Heart right ventricle (tissue), 16 donors: ENCODE measurements around the gene PTPRD. TPM values are rescaled to one million over a fixed set of nuclear protein-coding genes. Genes with fewer than 3 reads are reported as not detected.
A peak's percentile ranks its signal among the peaks of the same experiment; 100 is the strongest.

Source experiments
- ATAC-seq, 8 donors: fragments of 200-7000 bp; cut with Tn5 transposase; one replicate each; pipeline ENCODE4 v1.9.1; 2020; ENCODE audit warnings: mild to moderate bottlenecking in 8 of 8, moderate library complexity in 8 of 8, moderate number of reproducible peaks in 1 of 8
- DNase-seq, 2 donors: peaks; one replicate each; pipeline ENCODE4 v3.0.0-alpha.2; 2020
- H3K27ac ChIP-seq, 10 donors: fragments of 200-600 bp; sonication (generic) in 2 of 10; one replicate each; pipeline versions ENCODE4 v1.5.0 to v1.8.0; 2020 to 2022; ENCODE audit warnings: mild to moderate bottlenecking in 3 of 10
- H3K27me3 ChIP-seq, 7 donors: fragments of 200-600 bp; one replicate each; pipeline ENCODE4 v1.8.0; 2021 to 2022; ENCODE audit warnings: mild to moderate bottlenecking in 2 of 7
- H3K36me3 ChIP-seq, 9 donors: fragments of 200-600 bp; sonication (generic) in 1 of 9; one replicate each; pipeline versions ENCODE4 v1.5.0 to v1.8.0; 2020 to 2022; ENCODE audit warnings: mild to moderate bottlenecking in 2 of 9
- H3K4me1 ChIP-seq, 9 donors: fragments of 200-600 bp; sonication (generic) in 1 of 9; one replicate each; pipeline versions ENCODE4 v1.5.0 to v1.8.0; 2020 to 2022; ENCODE audit warnings: mild to moderate bottlenecking in 4 of 9
- H3K4me3 ChIP-seq, 10 donors: fragments of 200-600 bp; sonication (generic) in 2 of 10; one replicate each; pipeline versions ENCODE4 v1.5.0 to v1.8.0; 2020 to 2022; ENCODE audit warnings: mild to moderate bottlenecking in 7 of 10, moderate library complexity in 2 of 10
- H3K9me3 ChIP-seq, 11 donors: fragments of 200-600 bp in 10 of 11; sonication (generic) in 2 of 11; one replicate each; pipeline versions ENCODE4 v1.5.0 to v1.8.0; 2013 to 2022; ENCODE audit warnings: mild to moderate bottlenecking in 2 of 11, control low read depth in 1 of 11, moderate library complexity in 1 of 11
- CTCF ChIP-seq, 9 donors: fragments of 200-600 bp; sonication (generic) in 2 of 9; IDR thresholded peaks; one replicate each; pipeline versions ENCODE4 v1.5.0 to v1.8.0; 2021 to 2022; ENCODE audit warnings: antibody characterized with exemption in 9 of 9, mild to moderate bottlenecking in 5 of 9, moderate library complexity in 1 of 9
- WGBS, 2 donors: extraction: QIAGEN DNeasy Blood & Tissue Kit; methylation state at CpG; one replicate each; pipeline ENCODE4 v1.1.7; 2013; ENCODE audit warnings: inconsistent platforms in 1 of 2; 5-methylcytosine and 5-hydroxymethylcytosine counted together
- intact Hi-C, 10 donors: fragments of 100-400 bp; cut with DNase I; formaldehyde crosslinking; loops; one replicate each; pipeline versions ENCODE4 v1.11.1 to v1.14.2; 2022
- polyA plus RNA-seq, 2 donors: library from polyadenylated mRNA; stranded (reverse); fragments of 200-250 nt; gene quantifications; one replicate each; pipeline ENCODE4 v1.2.3, GENCODE V29; 2013
- total RNA-seq, 10 donors: library from RNA; stranded (reverse); fragmentation: NEBNext Ultra II Directional in 3 of 10; extraction: Animal tissue kit (Norgen Biotek cat#: 25700) in 3 of 10; gene quantifications; one replicate each; pipeline versions ENCODE4 v1.2.1 to v1.2.4, GENCODE V29; 2021 to 2023
- donor health status: Arrhythmogenic right ventricular cardiomyopathy.
- donor health status: ischemic (EF 13 %, LVEDD 7.1; RV severe dilation, severe dysfunction).
- donor health status: healthy with polysubstance abuse.
- donor health status: DM: no; HTN: yes; CAD: no.
- donor health status: DM: no; HTN: no; CAD: no.
- donor health status: ischemic (EF 25% LVEDD 6.9; RV normal size, moderate dysfunction).
- donor health status: ischemic (EF 25% LVEDD 5.7; RV mildly dilated, moderate dysfunction).
- donor health status: healthy.
- donor health status: DM: yes; HTN: yes; CAD: no.
- donor health status: Ischemic cardiomyopathy.
- donor health status: ischemic (EF 35%, LVEDD 5.7; RV mildly dilated, moderate dysfunction).
- donor health status: nonischemic (EF 11% LVEDD 7.7; RV severe dilation, severe dysfunction).
- donor health status: DM: yes; HTN: yes; CAD: no.
- donor health status: PGD.
- donor health status: ischemic (EF 29% LVEDD 5.4; RV normal size, mild dysfunction).
- donor health status: nonischemic (EF 23%, LVEDD 6.1; RV moderate dilation, normal function).

The PTPRD gene
- total and polyA plus RNA-seq, 12 donors = 1.4 to 25.2 (median 13.0) TPM

GRCh38 chr9:8371686-8372085, 2241.1 kb downstream of the PTPRD start:
- no peak for DNase-seq
- H3K4me3 ChIP-seq = no peak overlapping the region
- no peaks in the 10 kb centered on the region for H3K9me3 ChIP-seq
- no peak for TF ChIP-seq CTCF (IDR thresholded peaks at IDR 0.05)
- intact Hi-C loops = no loop called here
- H3K4me1 ChIP-seq = no peaks in the 10 kb centered on the region
- no peaks in the 10 kb centered on the region for H3K27me3 ChIP-seq
- H3K36me3 ChIP-seq = no peaks in the 10 kb centered on the region
- H3K27ac ChIP-seq = no peak overlapping the region
- WGBS, 2 donors = 86 to 88% methylated on average over 2 of the region's 2 CpGs
- ATAC-seq = no peak

DNA sequence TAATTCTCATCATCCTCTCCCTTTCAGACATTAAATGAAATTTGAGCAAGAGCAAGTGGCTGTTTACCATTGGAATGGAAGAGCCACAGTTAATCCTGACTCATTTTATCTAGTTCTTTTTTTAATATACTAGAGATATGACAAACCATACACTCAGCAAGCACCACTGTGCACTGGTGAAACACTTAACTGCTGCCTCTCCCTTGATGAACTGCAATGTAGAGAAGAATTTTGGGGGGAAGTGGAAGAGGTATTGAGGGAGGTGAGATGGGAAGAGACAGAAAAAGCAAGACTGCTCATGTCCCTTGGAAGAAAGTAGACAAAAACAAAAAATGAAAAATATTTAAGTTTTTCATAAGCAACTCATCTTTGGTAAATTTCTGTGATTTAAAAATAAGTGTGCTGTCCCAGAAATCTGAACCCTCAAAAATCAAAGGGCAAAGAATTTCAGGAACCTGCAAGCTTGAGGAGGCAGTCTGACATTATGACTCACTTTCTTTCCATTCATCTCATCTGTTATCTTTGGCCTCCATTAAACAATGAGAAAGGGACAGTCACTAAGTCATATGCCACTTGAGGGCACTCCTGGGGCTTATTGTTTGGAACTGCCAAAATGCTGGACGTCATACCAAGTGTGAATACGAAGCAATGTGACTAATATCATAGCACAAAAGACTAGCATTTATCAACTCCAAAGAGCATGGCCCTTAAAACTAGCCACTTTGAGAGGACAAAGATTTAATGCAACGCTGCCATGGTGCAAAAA, 2246.5 kb downstream of the PTPRD start:
- ATAC-seq (peak in 6 of 8 donors; percentile 35 to 97 (median 80)), DNase-seq (no peak)
- WGBS, 2 donors = 39 to 44% methylated on average over 3 of the region's 3 CpGs
- TF ChIP-seq CTCF (IDR thresholded peaks at IDR 0.05) = peak in 2 of 9 donors; percentile 7 to 9
- H3K27ac ChIP-seq = peak overlapping the region in 1 of 10 donors; percentile 6
- H3K9me3 ChIP-seq = no peaks in the 10 kb centered on the region
- H3K27me3 ChIP-seq = no peaks in the 10 kb centered on the region
- intact Hi-C loops = no loop called here
- H3K36me3 ChIP-seq = no peaks in the 10 kb centered on the region
- H3K4me3 ChIP-seq = no peak overlapping the region
- H3K4me1 ChIP-seq = peaks cover 0 to 14% (median 0%) of the 10 kb centered on the region in 9 donors

DNA sequence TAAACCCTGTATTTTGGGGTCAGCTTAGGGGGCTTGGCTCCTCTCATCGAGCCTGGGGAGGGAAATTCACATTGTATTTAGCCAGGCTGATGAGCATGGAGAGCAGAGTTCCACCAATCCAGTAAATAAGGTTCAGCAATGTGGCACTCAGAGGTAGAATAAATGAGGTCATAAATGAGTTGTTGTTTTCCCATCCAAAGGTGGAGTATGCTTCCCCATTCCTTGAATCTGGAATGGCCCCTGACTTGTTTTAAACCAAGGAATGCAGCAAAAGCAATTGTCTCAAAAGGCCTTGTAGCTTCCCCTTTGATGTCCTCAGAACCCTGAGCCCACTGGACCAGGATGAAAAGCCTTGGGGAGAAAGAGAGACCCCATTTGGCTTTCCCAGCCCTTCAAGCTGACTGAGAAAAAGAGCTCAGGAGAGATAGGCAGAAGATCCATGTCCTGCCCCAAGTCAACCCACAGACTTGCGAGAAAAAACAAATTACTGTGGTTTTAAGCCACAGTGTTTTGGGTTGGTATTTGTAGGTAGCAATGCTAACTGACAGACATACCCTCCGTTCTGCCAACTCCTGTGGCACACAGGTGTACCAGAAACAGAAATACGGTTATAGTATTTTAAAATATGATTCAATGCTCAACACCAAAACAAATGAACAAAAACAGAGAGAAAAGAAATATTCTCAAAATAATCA, 2247.2 kb downstream of the PTPRD start:
- Histone ChIP-seq H3K27me3 (no peaks in the 10 kb centered on the region), H3K4me1 (peaks cover 0 to 14% (median 0%) of the 10 kb centered on the region in 9 donors), H3K9me3 (no peaks in the 10 kb centered on the region), H3K36me3 (no peaks in the 10 kb centered on the region), H3K4me3 (no peak overlapping the region), H3K27ac (peak overlapping the region in 1 of 10 donors; percentile 42)
- intact Hi-C loops = no loop called here
- no peak for TF ChIP-seq CTCF (IDR thresholded peaks at IDR 0.05)
- ATAC-seq (no peak), DNase-seq (no peak)
- 89 to 90% methylated on average over 4 of the region's 4 CpGs for WGBS, 2 donors

- DNase-seq (no peak), ATAC-seq (no peak)
- Histone ChIP-seq H3K9me3 (no peaks in the 10 kb centered on the region), H3K27me3 (no peaks in the 10 kb centered on the region), H3K4me1 (peaks cover 0 to 14% (median 0%) of the 10 kb centered on the region in 9 donors), H3K36me3 (no peaks in the 10 kb centered on the region), H3K4me3 (no peak overlapping the region), H3K27ac (peak overlapping the region in 1 of 10 donors; percentile 42)
- intact Hi-C loops = no loop called here
- 53 to 66% methylated on average over 2 of the region's 2 CpGs for WGBS, 2 donors
- TF ChIP-seq CTCF (IDR thresholded peaks at IDR 0.05) = no peak
Measured at GRCh38 chr9:8365029-8365428, 2247.8 kb downstream of the PTPRD start.
